Fibroblast of pulmonary artery (primary cell): ENCODE measurements around the gene GPR3.

Source experiments
- DNase-seq: peaks from one replicate; pipeline ENCODE4 v3.0.0-alpha.2; 2010; ENCODE audit warnings: low read depth
- H3K4me3 ChIP-seq: replicated peaks from 2 replicates; pipeline ENCODE4 v1.5.1; 2011; ENCODE audit warnings: low read depth, mild to moderate bottlenecking, control low read depth, low read length, moderate library complexity
- CTCF ChIP-seq: IDR thresholded peaks from 2 replicates; pipeline ENCODE4 v1.5.1; 2011; ENCODE audit warnings: mild to moderate bottlenecking, control low read depth, low read length, inconsistent platforms; ENCODE audit errors: missing control alignments

The GPR3 gene

DNA sequence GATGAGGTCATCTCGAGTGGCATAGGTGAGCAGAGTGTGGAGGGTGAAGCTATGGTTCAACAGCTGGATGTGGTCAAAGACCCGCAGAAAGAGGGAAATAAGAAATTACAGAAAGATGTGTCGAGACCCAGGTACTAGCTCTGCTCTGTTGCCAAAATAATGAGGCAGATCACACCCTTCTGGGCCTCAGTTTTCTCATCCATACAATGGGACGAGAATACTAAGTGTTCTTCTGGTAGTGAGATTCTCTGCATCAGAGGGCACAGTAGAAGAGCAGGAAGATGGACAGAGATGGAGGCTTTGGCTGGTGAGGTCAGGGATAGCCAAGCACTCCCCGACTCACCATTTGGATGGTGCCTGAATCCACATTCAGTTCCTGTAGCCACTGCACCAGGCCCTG is 36.7 kb upstream of the GPR3 start:
- TF ChIP-seq CTCF, result no peak
- no peak for DNase-seq
- no peak overlapping the region for H3K4me3 ChIP-seq

- no peak for DNase-seq
- TF ChIP-seq CTCF, result no peak
- no peak overlapping the region for H3K4me3 ChIP-seq
Measured at GRCh38 chr1:27356277-27356618, 36.2 kb upstream of the GPR3 start.

- no peak for TF ChIP-seq CTCF
- DNase-seq, result no peak
- no peak overlapping the region for H3K4me3 ChIP-seq
Measured at GRCh38 chr1:27356619-27357280, 35.7 kb upstream of the GPR3 start.

DNA sequence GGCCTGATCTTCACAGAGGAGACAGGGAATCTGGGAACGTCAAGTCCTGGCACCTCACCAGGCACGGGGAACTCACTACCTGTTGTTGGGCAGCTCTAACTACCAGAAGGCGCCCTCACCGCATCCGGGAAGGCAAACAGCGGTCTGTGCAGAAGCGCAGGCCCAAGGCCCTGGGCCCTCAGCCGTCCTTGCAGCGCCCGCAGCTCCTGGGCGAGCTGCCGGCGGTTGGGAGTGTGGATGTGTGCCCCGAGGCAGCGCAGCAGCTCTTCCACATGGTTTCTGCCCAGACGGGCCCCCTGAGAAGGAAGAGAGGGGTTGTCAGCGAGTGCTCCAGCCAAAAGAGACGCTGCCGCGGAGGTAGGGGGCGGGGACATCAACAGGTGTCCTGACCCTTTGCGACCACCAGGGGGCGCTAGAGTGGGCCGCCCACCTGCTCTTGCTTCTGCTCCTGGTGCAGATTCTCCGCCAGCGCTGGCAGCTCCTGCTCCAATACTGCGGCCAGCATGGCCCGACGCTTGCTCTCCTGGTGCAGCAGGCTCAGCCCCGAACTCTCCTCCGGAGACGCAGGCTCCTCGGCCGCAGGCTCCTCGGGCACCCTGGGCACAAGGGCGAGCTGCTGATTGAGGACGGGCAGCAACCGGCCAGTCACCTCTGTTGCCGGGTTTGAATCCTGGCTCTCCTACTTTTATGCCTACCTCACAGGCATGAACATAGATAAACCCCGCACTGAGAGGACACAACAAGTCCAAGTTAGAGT is 35.0 kb upstream of the GPR3 start:
- peak; percentile 61 for DNase-seq
- H3K4me3 ChIP-seq, result no peak overlapping the region
- TF ChIP-seq CTCF, result peak; percentile 73

DNA sequence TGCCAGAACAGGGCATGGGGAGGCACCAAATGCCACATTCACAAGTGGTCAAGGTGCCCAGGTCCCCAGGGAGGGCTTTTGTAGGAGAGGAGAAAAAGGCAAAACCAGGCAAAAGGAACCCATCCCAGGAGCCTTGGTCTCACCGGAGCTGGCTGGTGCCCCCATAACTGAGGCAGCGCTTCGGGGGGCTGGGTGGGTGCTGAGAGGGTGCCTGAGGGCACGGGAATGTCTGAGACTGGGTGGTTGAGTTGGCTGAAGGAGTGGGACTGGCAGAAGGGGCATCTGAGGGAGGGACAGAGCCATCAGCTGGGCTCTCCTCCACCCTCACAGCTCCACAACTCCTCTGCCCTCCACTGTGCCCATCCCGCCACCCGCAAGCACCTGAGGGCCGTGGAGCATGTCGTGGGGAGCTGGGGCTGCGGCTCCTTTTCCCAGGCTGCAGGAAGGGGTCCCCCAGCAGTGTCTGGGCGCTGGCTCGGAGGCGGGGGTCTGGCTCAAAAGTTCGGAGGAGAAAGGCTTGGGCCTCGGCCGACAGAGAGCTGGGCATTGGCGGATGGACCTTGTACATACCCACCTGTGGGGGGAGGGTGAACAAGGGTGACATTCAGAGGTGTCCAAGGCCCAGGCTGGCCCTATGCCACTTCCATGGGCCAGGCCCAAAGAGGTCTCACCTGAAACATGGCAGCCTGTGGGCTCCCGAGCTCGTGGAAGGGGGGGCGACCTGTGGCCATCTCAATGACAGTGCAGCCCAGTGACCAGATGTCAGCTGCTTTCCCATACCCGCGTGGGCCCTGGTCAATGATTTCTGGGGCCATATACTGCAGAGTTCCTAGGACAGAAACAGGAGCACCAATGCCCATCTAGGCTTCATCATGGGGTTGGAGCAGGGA is 34.1 kb upstream of the GPR3 start:
- no peak overlapping the region for H3K4me3 ChIP-seq

DNA sequence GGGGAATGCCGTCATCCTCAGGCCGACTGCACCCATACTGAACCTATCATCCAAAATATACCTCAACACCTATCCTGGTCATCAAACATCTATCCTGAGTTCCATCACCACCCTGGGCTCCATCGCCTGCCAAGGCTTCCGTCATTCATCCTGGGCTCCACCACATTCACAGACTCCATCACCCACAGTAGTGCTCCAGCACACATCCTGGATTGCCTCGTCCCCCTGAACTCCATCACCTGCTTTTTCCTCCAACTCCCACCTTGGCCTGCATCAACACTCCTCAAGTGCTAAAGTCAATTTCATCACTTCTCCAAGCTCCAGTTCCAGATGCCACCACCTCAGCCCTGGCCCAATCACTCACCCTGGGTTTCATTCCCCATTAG is 33.5 kb upstream of the GPR3 start:
- no peak for TF ChIP-seq CTCF
- DNase-seq, result no peak
- H3K4me3 ChIP-seq, result no peak overlapping the region

More for the DNA sequence above, 34.1 kb upstream of the GPR3 start:
- no peak for TF ChIP-seq CTCF
- DNase-seq, result no peak
